ENCODE results near the gene SAE1.

DNA sequence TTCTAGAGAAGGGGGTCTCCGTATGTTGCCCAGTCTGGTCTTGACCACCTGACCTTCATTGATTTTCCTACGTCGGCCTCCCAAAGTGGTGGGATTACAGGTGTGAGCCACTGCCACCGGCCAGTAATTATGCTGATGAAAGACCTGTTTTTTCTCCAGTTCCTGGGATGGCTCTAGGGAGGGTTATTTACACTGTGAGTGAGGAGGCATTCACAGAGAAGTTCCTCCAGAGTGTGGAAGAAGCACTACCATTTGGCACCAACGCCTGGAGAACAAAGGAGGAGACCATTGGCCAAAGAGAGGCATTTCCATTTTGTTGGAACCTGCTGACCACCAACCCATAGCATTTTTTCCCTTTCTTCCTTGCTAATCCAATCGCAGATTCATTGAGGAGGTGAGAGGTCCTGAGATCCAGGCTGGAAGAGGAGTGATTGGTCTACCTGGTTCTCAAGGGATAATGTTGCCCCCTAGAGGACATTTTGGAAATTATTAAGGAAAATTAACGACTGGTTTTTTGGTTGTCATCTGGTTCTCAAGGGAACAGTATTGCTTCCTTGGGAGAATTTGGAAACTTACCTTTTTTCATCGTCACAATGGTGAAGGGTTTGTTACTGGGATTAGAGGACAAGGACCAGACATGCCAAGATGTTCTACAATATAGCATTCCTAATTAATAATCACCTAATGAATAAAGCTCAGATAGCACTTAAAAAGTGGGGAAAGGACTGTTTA, 5.5 kb upstream of the SAE1 start:
- TF ChIP-seq CTCF (IDR thresholded peaks at IDR 0.05) (peak; percentile 60 to 88 (median 84)), POLR2A (IDR thresholded peaks at IDR 0.05) (no peak), POLR2AphosphoS5 (IDR thresholded peaks at IDR 0.05) (peak; percentile 57)
